GM12865 (cell line): ENCODE measurements around the gene KCNG1.

Experiments used
- DNase-seq: peaks from one replicate; pipeline ENCODE4 v3.0.0; 2010; ENCODE audit warnings: low read depth
- H3K4me3 ChIP-seq: 2 replicates; pipeline ENCODE4 v1.5.1; 2011; ENCODE audit warnings: mild to moderate bottlenecking, low read depth, low read length, control low read depth
- CTCF ChIP-seq: IDR thresholded peaks from 2 replicates; pipeline ENCODE4 v1.5.1; 2011; ENCODE audit warnings: low read length, control low read depth, low read depth, inconsistent platforms; ENCODE audit not compliant: insufficient read depth; ENCODE audit errors: missing control alignments

Gene KCNG1

DNA sequence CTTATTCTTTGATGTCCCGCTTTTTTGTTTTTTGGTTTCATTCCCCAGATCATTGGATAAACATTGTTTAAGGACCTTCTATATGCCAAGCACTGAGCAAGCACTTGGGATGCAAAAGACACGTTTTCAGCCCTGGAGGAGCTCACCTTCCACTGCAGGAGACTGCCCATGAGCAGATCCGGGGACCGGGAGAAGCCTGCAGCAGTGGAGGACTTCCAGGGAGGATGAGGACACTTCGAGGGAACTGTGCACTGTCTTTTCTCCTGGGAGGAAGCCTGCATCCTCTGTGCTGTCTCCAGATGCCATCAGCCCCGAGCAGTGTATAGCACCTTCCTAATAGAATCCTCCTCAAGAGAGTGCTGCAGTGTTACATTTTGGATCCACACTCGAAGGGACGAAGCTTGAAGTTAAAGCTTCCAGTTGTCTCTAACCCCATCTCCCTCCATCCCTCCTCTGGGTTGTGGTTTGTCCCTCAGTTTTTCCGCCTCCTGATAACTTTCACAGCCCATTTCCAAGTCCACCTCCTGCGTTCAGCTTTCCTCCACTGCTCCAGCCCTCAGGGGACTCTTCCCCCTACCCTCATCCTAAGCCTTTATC, 5.8 kb upstream of the KCNG1 start:
- no peak for TF ChIP-seq CTCF
- H3K4me3 ChIP-seq: no peak overlapping the region
- DNase-seq: no peak

DNA sequence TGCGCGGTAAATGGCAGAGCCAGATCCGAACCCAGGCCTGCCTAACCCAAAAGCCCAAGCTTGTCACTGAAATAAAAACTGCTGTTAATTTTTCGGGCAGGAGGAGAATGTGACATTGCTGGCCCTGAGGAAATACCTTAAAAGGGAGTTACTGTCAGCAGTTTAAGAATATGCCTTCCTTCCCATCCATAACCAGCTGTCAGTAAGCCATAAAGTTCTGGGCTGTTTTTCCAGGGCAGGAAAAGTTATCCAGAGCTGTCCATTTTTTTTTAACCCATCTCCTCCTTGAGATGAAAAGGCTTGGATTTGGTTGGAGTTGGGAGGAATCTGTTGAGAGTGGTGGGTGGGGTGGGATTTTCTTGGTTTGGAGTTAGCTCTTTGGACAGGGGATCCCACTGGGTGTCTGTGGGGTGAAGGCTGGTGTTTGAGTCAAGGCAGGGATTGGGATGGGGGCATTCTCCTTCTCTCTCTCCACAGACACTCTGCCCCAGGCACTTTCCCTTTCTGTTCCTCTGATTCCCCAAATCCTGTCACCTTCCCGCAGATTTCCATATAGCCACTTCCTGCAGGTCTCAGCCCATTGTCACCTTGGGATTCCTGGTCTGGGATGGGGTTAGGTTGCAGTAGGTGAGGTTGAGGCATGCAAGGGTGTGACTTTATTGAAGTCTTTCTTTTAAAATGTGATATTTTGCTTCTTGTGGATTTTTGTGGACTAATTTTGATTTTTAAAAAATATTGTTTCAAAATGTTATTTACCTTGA, 4.3 kb upstream of the KCNG1 start:
- TF ChIP-seq CTCF: no peak
- H3K4me3 ChIP-seq: no peak overlapping the region
- no peak for DNase-seq

DNA sequence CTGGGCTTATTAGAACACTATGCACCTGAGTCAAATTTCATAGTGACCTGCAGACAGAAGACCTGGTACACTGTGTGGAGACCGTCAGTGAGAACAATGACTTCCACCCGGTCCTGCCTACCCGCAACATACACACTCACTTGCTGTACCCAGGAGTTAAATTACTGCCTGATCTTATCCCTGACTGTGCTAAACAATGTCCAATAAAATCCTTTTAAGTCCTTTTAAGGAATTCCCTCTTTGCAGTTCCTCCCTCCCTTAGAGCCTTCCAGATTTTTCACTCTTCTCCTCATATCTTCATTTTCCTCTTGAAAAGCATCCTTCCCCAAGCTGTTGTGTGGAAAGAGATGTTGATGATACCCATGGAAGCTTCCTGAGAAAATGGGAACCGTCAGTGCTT, 3.4 kb upstream of the KCNG1 start:
- no peak for TF ChIP-seq CTCF
- H3K4me3 ChIP-seq: no peak overlapping the region
- no peak for DNase-seq

- DNase-seq: no peak
- TF ChIP-seq CTCF: no peak
- no peak overlapping the region for H3K4me3 ChIP-seq
These were observed 1.9 kb upstream of the KCNG1 start for GRCh38 chr20:51024761-51025160.

DNA sequence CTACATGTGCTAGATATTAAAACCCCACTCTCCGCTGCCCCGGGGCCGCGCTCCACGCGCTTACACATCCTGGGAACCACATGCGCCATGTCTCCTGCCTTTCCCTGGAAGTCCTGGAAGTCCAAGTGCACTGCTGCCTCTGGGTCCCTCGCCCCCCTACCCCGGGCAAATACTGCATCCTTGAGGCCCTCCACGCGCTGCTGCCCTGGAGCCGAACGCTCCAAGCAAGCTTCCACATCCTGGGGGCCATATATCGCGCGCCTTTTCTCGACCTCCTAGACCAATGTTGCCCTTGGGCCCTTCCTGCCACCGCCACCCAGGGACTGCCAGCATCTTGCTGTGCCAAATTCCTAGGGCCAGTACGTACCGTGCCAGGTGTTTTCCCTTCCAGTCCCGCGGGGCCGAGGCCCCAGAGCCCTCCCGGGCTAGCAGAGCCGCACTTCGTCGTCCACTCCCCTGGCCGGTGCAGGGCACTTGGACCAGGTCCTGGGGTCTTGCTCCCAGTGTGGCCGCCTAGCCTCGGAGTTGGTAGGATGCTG, 779 bp upstream of the KCNG1 start:
- no peak for DNase-seq
- H3K4me3 ChIP-seq: no peak overlapping the region
- TF ChIP-seq CTCF: no peak

GRCh38 chr20:51022227-51022802, 592 bp downstream of the KCNG1 start:
- H3K4me3 ChIP-seq: no peak overlapping the region
- no peak for TF ChIP-seq CTCF
- no peak for DNase-seq
